Retinal pigment epithelial cell (primary cell): ENCODE data around the gene C2.

Experiments
- DNase-seq: peaks from one replicate; pipeline ENCODE4 v3.0.0-alpha.2; 2010; ENCODE audit warnings: low read depth
- H3K4me3 ChIP-seq: 2 replicates; pipeline ENCODE4 v1.5.1; 2011; ENCODE audit warnings: mild to moderate bottlenecking, low read length, control low read depth, moderate library complexity
- TF ChIP-seq, protein P1 (sequence below): conservative IDR thresholded peaks from 2 replicates; pipeline ENCODE4 v1.5.1; 2011; ENCODE audit warnings: low read depth, low read length, control low read depth, inconsistent platforms

Gene C2

GRCh38 chr6:31958741-31959739 lies 31.5 kb downstream of the C2 start, which contains the start of the genes NELFE and SKIC2:
Gene NELFE (minus strand): TSS chr6:31958971. CDS start chr6:31958446, 525 bp downstream.
Gene SKIC2 (plus strand): TSS chr6:31959175. CDS start chr6:31959193, 18 bp downstream.
- TF ChIP-seq, protein P1, sequence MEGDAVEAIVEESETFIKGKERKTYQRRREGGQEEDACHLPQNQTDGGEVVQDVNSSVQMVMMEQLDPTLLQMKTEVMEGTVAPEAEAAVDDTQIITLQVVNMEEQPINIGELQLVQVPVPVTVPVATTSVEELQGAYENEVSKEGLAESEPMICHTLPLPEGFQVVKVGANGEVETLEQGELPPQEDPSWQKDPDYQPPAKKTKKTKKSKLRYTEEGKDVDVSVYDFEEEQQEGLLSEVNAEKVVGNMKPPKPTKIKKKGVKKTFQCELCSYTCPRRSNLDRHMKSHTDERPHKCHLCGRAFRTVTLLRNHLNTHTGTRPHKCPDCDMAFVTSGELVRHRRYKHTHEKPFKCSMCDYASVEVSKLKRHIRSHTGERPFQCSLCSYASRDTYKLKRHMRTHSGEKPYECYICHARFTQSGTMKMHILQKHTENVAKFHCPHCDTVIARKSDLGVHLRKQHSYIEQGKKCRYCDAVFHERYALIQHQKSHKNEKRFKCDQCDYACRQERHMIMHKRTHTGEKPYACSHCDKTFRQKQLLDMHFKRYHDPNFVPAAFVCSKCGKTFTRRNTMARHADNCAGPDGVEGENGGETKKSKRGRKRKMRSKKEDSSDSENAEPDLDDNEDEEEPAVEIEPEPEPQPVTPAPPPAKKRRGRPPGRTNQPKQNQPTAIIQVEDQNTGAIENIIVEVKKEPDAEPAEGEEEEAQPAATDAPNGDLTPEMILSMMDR, result no peak
- H3K4me3 ChIP-seq, result peak within 1 kb of the TSS; percentile 99
- DNase-seq, result peak; percentile 89

DNA sequence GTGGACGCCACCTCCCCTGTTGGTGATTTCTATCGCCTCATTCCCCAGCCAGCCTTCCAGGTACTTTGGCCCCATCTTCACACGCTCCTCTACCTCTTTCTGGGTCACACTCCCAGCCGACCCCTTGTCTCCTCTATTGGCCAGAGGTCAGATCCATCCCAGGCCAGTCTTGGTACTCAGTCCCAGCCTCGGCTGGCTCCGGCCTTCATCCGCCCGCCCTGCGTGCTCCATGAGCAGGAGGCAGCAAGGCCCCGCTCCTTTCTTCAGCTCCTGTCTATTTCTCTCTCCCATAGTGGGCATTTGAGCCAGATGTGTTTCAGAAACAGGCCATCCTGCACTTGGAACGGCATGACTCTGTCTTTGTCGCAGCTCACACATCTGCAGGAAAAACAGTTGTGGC lies 34.1 kb downstream of the C2 start:
- no peak for DNase-seq
- TF ChIP-seq, protein P1, result no peak
- H3K4me3 ChIP-seq, result no peak overlapping the region

GRCh38 chr6:31963921-31964320 lies 36.4 kb downstream of the C2 start:
- no peak for DNase-seq
- TF ChIP-seq, protein P1, result no peak
- no peak overlapping the region for H3K4me3 ChIP-seq

GRCh38 chr6:31965700-31966099 lies 38.2 kb downstream of the C2 start:
- DNase-seq, result no peak
- H3K4me3 ChIP-seq, result no peak overlapping the region
- TF ChIP-seq, protein P1, result no peak

DNA sequence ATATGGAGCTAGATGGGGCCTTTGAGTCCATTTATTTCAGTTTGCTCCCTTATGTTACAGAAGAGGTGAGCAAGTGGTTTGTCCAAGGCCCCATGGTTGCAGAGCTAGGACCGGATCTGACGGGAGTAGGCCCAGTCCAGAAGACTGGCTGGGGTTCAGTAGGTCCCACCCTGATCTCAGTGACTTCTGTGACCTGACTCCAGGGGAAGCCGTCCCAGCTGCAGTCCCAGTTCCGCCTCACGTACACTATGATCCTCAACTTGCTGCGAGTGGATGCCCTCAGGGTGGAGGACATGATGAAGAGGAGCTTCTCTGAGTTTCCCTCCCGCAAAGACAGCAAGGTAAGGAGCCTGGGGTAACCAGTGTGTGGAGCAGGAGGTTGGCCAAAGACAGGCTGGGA lies 39.0 kb downstream of the C2 start:
- DNase-seq, result no peak
- TF ChIP-seq, protein P1, result no peak
- no peak overlapping the region for H3K4me3 ChIP-seq

GRCh38 chr6:31966997-31967925 lies 39.7 kb downstream of the C2 start:
- TF ChIP-seq, protein P1, result no peak
- no peak for DNase-seq
- H3K4me3 ChIP-seq, result no peak overlapping the region
